Measurements from ENCODE around the gene KRT6C.
"Not testable (repeated sequence)": the region's sequence is repeated elsewhere in the genome, so short reads cannot be mapped to it uniquely, and the experiment has no call there.

The KRT6C gene

DNA sequence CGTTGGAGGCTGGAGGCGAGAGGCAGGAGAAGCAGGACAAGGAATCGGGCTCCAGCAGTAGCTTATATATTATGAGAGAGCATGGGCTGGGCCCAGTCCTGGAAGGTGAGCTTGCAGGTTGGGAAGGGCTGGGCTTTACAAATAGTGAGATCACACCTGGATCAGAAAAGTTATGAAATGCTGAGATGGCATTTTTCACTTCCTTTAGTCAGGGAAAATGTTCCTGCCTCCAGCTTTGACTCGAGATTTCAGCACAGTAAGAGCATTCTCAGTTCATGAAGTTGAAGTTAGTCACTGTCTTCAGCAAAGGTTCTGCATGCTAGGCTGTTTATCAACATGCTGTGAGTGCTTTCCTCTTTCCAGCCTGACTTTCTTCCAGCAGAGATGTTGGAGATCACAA is at the start of gene KRT6C:
Gene KRT6C (minus strand): TSS at position 38 of the 400 bp plus-strand sequence. CDS start 68 bp downstream, outside the sequence.
- DNase-seq, result no peak

- no peak for DNase-seq
These were observed 48.9 kb upstream of the KRT6C start for GRCh38 chr12:52522346-52523011.

DNA sequence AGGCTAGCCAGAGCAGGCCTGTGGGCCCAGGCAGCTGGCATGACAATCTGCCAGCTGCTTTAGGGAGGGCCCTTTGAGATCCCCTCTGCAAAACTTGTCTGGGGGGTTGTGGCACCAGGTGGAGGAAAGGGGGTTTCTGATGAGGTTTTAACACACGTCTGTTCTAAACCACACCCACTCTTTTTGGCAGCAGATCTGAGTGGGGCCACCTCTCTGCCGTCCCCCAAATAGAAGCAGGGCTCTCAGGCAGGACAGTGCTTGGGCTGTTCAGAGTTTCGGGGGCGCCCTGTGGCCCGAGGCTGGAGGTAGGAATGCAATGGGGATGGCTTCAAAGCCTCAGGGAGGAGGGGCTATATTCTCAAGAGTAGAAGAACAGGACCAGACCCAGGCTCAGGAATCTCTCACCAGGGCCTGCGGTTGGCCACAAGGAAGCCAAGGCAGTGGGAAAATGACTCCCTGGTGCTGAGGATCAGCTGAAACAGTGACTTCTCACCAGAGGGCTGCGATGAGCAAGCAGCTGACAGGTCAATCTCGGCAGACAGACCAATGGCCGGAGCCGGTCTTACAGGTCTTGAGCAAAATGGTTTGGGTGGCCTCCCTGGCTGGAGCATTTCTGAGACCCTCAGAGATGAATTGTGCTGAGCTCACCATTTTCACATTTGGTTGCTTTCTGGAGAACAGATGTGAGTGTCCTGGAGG is 48.1 kb upstream of the KRT6C start:
- DNase-seq, result no peak

DNA sequence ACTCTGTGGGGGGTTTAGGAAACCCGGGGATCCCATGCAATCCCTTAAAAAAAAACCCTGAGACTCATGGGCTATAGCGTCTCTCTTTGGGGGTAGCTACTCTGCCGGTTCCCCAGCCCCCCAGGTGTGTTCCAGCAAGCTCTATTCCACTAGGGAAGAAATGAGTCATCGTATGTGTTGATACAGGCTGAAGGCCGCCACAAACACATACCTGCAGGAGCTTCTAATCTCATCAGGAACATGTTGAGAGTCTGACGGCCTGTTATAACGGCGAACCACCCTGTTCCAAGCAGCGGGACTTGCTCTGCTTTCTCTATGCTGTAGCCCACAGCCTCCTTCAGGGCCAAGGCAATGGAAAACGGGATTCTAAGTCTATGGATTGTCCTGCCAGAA is 47.6 kb upstream of the KRT6C start:
- DNase-seq, result no peak

DNA sequence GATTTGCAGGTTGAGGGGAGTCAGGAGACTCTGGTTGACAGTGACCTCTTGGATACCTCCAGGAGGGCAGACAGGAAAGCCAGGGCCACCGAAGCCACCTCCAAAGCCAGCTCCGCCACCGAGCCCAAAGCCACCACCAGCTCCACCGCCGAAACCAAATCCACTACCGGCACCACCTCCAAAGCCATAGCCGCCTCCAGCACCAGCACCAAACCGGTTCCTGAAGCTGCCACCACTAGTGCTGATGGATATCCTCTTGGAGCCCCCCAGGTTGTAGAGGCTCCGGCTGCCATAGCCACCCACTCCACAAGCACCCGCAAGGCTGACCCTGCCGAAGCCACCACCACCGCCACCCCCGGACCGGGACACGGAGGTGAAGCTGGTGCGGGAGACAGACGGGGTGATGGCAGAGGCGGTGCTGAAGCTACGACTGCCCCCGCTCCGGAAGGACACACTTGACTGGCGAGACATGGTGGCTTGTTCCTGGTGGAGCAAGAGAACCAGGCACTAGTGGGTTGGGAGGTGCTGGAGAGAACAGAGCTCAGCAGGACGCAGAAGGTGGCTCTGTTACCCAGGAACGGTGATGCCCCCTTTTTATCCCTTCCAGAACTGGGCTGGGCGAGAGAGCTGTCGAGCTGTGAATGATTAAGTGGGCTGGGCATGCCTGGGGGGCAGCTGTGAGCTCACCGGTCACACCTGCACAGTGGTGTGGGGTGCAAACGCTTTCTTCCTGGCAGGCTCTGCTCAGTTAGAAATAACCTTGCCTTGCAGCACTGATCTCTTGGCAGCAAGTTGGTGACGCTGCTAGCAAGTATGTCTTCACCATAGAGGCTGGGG is 46.4 kb upstream of the KRT6C start, which contains the start of gene KRT5:
Gene KRT5 (minus strand): TSS at position 569 of the 837 bp plus-strand sequence. CDS start 98 bp downstream, at position 471.
- DNase-seq, result no peak

DNA sequence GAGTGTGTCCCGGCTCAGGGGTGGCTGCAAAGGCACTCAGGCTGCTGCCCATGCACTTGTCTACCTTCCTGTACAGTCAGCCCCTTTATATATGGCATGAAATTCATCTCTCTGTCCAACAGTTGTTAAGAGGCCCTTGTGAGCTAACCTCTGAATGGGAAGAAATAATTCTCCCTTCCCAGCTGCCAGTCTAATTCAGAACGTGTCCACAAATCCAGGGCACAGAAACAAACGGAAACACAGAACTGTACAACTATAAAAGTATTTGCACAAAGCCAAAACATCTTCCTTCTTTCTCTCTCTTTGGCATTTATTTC is 45.7 kb upstream of the KRT6C start:
- no peak for DNase-seq

DNA sequence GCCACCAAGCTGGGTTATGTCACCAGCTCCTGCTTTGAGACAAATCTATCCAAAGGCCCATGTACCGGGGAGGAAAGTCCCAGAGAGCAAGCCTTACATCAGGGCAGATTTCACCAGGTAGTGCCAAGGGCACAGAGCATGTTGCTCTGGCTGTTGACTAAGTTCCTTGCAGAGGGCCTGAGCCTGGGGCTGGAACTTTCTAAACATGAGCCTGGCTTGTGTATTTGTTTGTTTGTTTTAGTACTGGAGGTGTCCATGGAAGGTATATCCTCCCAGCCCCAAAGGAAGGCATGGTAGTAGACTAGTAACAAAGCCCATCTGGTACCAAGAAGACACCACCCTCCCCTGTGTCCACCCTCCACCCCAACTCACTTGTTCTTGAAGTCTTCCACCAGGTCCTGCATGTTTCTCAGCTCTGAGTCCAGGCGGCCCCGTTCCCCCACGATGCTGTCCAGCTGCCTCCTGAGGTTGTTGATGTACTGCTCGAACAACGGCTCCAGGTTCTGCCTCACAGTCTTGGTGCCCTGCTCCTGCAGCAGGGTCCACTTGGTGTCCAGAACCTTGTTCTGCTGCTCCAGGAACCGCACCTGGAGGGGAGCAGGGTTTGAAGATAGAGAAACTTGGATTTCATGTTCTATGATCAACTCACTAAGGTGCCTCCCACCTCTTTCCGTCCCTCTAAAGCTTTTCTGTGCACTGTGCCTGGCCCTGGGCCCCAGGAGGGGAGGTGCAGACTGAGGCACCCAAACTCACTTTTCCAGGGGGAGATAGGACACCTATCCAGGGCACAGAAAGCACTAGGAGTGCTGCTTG is 45.2 kb upstream of the KRT6C start:
- DNase-seq, result no peak

GRCh38 chr12:52517888-52518287 is 44.3 kb upstream of the KRT6C start:
- DNase-seq, result no peak

- DNase-seq, result no peak
These were observed 43.6 kb upstream of the KRT6C start for GRCh38 chr12:52517005-52517835.

DNA sequence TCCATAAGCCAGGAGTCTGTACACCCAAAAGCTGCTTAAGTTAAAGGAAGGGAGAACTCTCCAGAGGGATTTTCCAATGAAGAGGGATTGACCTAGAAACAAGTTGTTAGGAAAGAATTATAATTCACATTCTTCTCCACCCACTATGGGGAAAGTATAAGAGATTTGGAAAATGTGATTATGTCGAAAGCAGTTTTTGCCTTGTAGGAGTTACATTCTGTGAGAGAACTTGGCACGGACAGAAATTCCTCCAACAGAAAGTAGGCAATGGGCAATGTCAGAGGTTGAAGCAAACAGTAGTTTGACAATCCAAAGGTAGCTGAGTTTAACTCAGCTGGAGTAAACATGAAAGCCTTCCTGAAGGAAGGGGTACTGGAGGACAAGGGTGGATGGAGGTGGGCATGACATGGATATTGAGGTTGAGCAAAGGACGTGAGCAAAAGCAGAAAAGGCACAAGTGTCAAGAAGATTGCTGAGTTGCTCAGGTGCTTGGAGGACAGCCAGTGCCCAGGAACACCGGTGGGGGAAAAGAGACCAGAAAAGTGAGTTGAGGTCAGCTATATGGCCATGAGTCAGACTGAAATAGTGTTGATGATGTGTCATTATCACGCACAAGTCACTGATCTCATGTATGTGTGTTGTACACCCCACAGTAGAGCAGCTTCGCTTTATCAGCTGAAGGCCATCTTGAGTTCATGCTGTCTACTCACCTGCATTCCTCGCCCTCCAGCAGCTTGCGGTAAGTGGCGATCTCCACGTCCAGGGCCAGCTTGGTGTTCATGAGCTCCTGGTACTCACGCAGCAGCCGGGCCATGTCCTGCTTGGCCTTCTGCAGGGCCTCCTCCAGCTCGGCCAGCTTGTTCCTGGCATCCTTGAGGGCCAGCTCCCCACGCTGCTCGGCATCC is 42.6 kb upstream of the KRT6C start:
- DNase-seq, result no peak

- no peak for DNase-seq
These were observed 41.7 kb upstream of the KRT6C start for GRCh38 chr12:52515319-52515646.

DNA sequence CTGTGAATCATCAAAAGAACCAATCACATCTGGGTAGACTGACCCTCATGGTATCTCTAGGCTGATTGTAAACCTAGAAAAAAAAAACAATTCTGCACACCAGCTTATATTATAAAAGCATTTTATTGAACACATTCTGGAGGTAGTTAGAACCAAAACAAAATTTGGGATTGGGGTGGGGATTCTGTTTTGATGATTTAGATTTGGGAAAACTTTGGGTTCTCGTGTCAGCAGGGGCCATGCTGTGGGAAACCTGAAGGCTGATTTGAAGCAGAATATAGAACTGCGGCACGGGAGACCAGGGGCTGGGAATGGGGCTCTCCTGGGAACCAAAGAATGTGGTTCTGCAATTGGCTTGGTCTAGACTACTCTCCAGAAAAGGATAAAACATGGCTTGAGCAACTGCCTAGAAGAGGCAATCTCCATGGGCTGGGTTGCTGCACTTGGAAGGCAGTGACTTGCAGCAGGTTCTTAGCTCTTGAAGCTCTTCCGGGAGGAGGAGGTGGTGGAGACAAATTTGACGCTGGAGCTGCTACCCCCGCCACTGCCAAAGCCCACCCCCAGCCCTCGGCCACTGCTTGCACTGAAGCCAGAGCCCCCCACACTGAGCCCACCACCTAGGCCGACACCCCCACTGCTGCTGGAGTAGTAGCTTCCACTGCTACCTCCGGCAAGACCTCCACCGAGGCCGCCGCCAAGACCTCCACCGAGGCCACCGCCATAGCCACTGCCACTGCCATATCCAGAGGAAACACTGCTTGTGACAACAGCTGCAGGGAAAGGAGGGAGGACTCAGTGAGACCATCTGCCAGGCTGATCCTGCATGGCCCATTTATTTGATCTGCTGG is 41.1 kb upstream of the KRT6C start:
- no peak for DNase-seq

GRCh38 chr12:52513736-52514135 is 40.1 kb upstream of the KRT6C start:
- DNase-seq, result no peak

DNA sequence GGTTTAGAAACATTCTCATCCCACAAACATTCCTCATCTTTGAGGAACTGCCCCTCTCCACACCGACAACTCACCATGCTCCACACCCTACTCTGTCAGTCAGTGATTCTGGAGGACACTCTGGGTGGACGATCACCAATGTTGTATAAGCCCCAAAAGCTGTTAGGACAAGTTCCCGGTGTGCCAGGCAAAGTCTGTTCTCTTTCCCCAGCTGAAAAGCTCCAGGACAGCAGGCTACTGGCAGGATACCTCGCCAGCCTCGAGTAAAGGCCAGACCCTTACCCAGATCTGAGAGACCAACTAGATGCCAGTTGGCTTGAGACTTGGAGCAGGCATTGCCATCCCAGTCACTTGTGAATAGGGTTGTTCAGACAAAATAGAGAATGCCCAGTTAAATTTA is 34.6 kb upstream of the KRT6C start:
- DNase-seq, result no peak

DNA sequence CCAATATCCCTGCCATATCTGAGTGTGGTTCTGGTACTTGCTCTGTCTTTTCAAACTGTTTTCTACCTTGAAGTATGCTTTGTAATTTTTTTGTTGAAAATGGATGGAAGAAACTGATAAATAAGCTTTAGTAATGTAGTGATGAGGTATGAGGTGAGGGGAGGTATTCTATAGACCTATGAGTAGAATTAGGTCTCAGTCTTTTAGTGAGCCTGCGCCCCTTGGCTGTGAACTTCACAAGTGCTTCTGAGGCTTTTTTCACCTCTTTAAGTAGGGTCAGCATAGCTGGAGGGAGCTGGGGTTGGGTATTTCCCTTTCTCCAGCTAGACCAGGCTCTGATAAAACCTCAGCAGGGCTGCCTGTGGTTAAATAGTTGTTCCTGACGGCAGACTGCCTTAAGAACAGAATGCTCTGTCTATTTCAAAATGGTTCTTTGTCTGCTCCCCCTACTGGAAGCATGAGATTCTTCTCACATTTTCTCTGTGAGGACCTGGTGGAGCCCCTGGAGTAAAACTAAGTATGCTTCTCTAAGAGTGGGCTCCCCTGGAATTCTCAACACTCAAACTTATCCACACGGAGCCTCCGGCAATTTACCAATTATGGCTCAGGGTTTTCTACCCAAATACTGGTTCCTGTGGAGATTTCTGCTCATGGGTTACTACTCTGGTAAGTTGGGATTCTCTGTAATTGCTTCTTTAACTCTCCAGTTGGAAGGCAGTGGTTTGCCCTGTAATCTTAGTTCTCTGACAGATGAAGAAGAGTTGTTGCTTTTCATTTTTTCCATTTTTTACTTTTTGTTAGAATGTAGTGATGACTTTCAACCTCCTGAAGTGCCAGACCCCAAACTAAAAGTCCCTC is 33.5 kb upstream of the KRT6C start:
- no peak for DNase-seq

GRCh38 chr12:52502877-52503276 is 29.3 kb upstream of the KRT6C start:
- no peak for DNase-seq

- no peak for DNase-seq
These were observed 27.9 kb upstream of the KRT6C start for GRCh38 chr12:52501490-52501889.

- DNase-seq, result not testable (repeated sequence)
These were observed 27.0 kb upstream of the KRT6C start for GRCh38 chr12:52500574-52500973.
